PC-9 (cell line): ENCODE results near the gene CYGB.

Source experiments
- EZH2 ChIP-seq: fragments of 200-600 bp; sonication (generic); IDR thresholded peaks from 2 replicates; pipeline ENCODE4 v1.8.0; 2017; ENCODE audit warnings: antibody characterized with exemption, low read depth
- TF ChIP-seq, protein P1 (sequence below): fragments of 200-600 bp; sonication (generic); conservative IDR thresholded peaks from 2 replicates; pipeline ENCODE4 v1.6.1; 2017; ENCODE audit warnings: mixed run types, antibody characterized with exemption, mild to moderate bottlenecking, moderate library complexity

DNA sequence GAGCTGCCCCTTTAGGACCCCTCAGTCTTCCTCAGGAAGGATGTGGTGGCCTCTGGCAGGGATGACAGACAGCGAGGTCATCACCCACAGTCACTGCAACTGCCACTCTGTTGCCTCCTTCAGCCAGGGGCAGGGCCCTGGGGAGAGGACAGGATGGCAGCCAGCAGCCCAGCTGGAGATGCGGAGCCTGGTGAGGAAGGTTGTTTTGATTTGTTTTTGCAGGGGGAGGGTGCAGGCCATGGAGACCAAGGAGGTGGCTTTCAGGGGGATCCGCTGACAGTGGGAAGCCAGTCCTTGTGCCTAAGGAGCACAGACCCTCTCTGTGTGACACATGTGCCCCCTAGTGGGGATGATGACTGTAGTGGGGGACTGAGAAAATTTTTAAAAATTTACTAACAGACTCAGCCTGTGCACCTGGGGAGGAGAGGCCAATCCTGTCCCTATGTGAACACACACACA lies 9.7 kb upstream of the CYGB start:
- TF ChIP-seq, protein P1, sequence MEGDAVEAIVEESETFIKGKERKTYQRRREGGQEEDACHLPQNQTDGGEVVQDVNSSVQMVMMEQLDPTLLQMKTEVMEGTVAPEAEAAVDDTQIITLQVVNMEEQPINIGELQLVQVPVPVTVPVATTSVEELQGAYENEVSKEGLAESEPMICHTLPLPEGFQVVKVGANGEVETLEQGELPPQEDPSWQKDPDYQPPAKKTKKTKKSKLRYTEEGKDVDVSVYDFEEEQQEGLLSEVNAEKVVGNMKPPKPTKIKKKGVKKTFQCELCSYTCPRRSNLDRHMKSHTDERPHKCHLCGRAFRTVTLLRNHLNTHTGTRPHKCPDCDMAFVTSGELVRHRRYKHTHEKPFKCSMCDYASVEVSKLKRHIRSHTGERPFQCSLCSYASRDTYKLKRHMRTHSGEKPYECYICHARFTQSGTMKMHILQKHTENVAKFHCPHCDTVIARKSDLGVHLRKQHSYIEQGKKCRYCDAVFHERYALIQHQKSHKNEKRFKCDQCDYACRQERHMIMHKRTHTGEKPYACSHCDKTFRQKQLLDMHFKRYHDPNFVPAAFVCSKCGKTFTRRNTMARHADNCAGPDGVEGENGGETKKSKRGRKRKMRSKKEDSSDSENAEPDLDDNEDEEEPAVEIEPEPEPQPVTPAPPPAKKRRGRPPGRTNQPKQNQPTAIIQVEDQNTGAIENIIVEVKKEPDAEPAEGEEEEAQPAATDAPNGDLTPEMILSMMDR = peak; percentile 69
- TF ChIP-seq EZH2 = no peak
